ENCODE measurements around the gene KDM2B. TPM values are rescaled to one million over a fixed set of nuclear protein-coding genes. Genes with fewer than 3 reads are reported as not detected.
"Not testable (repeated sequence)": the region's sequence is repeated elsewhere in the genome, so short reads cannot be mapped to it uniquely, and the experiment has no call there.

KDM2B gene
- total and polyA plus RNA-seq, 11 donors, result 7.3 to 24.7 (median 10.3) TPM

GRCh38 chr12:121590476-121591143 lies 9.8 kb upstream of the KDM2B start:
- DNase-seq (no peak), ATAC-seq (peak in 3 of 4 donors; percentile 44 to 49 (median 44))
- H3K36me3 ChIP-seq, result no peaks in the 10 kb centered on the region
- intact Hi-C loops (cut with DNase I), result no loop called here
- H3K27me3 ChIP-seq, result no peaks in the 10 kb centered on the region
- peak overlapping the region; percentile 41 to 89 (median 75) for H3K27ac ChIP-seq
- 34 to 40% (median 37%) methylated on average over 10 of the region's 10 CpGs for WGBS, 4 donors
- H3K4me3 ChIP-seq, result peak overlapping the region in 11 of 12 donors; percentile 3 to 60 (median 50)
- no peaks in the 10 kb centered on the region for H3K9me3 ChIP-seq
- TF ChIP-seq POLR2A (IDR thresholded peaks at IDR 0.05) (no peak), CTCF (IDR thresholded peaks at IDR 0.05) (no peak)
- peaks cover 0 to 22% (median 7%) of the 10 kb centered on the region in 12 donors for H3K4me1 ChIP-seq

- H3K4me1 ChIP-seq, result peaks cover 0 to 35% (median 15%) of the 10 kb centered on the region in 12 donors
- H3K9me3 ChIP-seq, H3K27ac ChIP-seq, H3K27me3 ChIP-seq, H3K4me3 ChIP-seq, ATAC-seq, DNase-seq, H3K36me3 ChIP-seq: not testable (repeated sequence)
- 94 to 98% (median 97%) methylated on average over 6 of the region's 6 CpGs for WGBS, 4 donors
- intact Hi-C loops (cut with DNase I), result loop anchor here in 3 of 10 donors (5.0 kb wide), 2 partner anchors 42 to 48 kb away; partner anchors contain the start of gene ORAI1 (in 2 of the 3)
Measured at GRCh38 chr12:121584885-121585284, 4.1 kb upstream of the KDM2B start.

- H3K36me3 ChIP-seq, H3K9me3 ChIP-seq, H3K4me3 ChIP-seq, DNase-seq, H3K27ac ChIP-seq, H3K27me3 ChIP-seq, ATAC-seq: not testable (repeated sequence)
- intact Hi-C loops (cut with DNase I), result loop anchor here in 4 of 10 donors (2.0 to 5.0 kb wide), 3 partner anchors 40 to 46 kb away; partner anchors contain the start of gene ORAI1 (in 2 of the 4)
- H3K4me1 ChIP-seq, result peaks cover 0 to 38% (median 18%) of the 10 kb centered on the region in 12 donors
- WGBS, 4 donors, result 82 to 86% (median 84%) methylated on average over 2 of the region's 2 CpGs
Measured at GRCh38 chr12:121583334-121583661, 2.5 kb upstream of the KDM2B start.

GRCh38 chr12:121582583-121583333 lies 1.9 kb upstream of the KDM2B start:
- 45 to 53% (median 49%) methylated on average over 13 of the region's 13 CpGs for WGBS, 4 donors
- H3K9me3 ChIP-seq, result no peaks in the 10 kb centered on the region
- DNase-seq (no peak), ATAC-seq (no peak)
- intact Hi-C loops (cut with DNase I), result loop anchor here in 4 of 10 donors (2.0 to 5.0 kb wide), 3 partner anchors 40 to 45 kb away; partner anchors contain the start of gene ORAI1 (in 2 of the 4)
- TF ChIP-seq CTCF (IDR thresholded peaks at IDR 0.05) (no peak), POLR2A (IDR thresholded peaks at IDR 0.05) (no peak)
- peak overlapping the region in 5 of 12 donors; percentile 22 to 80 (median 75) for H3K4me3 ChIP-seq
- H3K27ac ChIP-seq, result peak overlapping the region in 9 of 12 donors; percentile 49 to 91 (median 85)
- H3K36me3 ChIP-seq, result no peaks in the 10 kb centered on the region
- peaks cover 0 to 43% (median 23%) of the 10 kb centered on the region in 12 donors for H3K4me1 ChIP-seq
- no peaks in the 10 kb centered on the region for H3K27me3 ChIP-seq
